Middle frontal gyrus (tissue), 1 donor: ENCODE data around the gene MON1A.
"Not testable (repeated sequence)": the region's sequence is repeated elsewhere in the genome, so short reads cannot be mapped to it uniquely, and the experiment has no call there.

Source experiments
- DNase-seq: peaks from one replicate; pipeline ENCODE4 v3.0.0-alpha.2; 2015; ENCODE audit warnings: low spot score; ENCODE audit errors: extremely low spot score

Gene MON1A, protein sequence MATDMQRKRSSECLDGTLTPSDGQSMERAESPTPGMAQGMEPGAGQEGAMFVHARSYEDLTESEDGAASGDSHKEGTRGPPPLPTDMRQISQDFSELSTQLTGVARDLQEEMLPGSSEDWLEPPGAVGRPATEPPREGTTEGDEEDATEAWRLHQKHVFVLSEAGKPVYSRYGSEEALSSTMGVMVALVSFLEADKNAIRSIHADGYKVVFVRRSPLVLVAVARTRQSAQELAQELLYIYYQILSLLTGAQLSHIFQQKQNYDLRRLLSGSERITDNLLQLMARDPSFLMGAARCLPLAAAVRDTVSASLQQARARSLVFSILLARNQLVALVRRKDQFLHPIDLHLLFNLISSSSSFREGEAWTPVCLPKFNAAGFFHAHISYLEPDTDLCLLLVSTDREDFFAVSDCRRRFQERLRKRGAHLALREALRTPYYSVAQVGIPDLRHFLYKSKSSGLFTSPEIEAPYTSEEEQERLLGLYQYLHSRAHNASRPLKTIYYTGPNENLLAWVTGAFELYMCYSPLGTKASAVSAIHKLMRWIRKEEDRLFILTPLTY

DNA sequence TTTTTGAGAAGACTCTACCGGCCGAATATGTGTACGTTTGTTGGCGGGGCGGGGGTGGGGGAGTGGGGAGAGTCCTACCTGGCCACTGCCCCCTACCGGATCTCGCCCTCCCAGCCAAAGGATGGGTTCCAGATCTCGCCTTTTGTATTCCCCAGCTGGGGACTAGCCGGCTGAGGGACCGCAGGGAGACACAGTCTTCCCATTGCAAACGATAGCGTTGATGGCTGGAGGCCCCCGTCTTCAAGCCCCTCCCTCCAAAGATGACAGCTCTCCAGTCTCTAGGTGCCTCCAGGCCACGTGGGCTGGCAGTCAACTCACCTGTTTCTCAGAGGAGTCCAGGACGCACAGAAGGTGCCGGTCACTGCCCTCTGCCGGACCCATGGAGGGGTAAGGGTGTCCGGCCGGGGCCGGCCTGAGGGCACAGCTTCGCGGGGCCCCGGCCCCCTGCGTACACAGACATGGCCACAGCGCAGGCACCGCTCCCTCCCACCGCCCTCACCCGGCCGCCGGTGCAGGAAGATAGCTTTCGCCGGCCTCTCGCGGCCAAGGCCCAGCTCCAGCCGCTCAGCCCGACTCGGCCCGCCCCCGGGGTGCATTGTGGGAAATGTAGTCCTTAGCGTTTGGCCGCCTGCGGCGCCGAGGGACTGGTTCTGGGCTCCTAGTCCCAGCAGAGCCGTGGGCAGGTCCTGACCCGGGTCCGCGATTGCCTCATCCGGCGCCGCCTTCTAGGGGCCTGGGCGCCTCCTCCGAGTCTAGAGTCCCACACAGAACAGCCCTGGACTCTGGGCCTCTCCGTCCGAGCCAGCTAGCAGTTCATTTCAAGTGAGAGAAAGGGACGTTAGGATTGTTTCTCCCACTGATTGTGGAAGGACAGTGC lies at the start of gene MON1A:
Gene MON1A (minus strand): TSS at position 521 of the 877 bp plus-strand sequence. CDS start 16,465 bp downstream, outside the sequence.
- peak; percentile 86 for DNase-seq

DNA sequence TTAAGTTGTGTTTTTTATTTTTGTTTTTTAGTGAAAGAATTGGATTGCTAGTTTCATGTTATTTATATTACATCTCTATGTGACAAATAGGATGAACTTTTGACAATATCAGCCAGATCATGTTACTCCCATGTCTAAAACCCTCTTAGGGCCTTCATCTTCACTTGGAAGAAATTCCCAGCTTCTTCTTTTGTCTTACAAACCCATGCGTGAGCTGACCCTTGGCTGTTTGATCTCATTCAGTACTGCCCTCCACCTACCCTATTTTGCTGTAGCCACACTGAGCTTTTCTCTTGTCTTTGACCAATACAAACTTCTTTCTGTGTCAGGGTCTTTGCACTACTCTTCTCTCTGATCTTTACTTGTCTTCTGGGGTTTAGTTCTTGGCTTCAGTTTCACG lies 47.3 kb upstream of the MON1A start:
- no peak for DNase-seq

DNA sequence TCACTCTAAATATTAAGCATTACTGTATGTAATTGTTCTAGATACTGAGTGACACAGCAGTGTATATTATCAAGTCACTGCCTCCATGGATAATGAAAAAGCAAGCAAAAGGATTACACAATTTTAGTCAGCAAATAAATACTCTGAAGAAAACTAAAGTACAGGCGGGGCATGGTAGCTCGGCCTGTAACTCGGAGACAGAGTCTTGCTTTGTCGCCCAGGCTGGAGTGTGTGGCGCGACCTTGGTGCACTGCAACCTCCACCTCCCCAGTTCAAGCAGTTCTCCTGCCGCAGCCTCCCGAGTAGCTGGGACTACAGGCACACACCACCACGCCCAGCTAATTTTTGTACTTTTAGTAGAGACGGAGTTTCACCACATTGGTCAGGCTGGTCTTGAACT lies 43.0 kb upstream of the MON1A start:
- DNase-seq, result no peak

DNA sequence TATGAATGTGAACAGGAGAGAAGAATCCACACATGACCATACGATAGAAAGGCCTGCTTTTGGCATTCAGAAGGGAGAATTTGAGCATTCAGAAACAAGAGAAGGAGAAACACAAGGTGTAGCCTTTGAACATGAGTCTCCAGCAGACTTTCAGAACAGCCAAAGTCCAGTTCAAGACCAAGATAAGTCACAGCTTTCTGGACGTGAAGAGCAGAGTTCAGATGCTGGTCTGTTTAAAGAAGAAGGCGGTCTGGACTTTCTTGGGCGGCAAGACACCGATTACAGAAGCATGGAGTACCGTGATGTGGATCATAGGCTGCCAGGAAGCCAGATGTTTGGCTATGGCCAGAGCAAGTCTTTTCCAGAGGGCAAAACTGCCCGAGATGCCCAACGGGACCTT lies 38.7 kb upstream of the MON1A start:
- no peak for DNase-seq

DNA sequence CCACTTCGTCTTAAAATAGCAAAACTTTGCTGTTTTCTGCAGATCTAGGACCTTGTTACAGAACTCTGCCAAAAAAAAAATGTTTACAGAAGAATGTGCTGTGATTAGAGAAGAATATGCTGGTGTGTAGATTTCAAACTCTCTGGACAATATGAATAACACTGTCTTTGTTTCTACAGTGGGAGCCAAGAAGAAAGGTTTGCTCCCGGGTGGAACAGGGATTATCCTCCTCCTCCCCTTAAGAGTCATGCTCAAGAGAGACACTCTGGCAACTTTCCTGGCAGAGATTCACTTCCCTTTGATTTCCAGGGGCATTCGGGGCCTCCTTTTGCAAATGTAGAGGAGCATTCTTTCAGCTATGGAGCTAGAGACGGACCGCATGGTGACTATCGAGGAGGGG lies 37.7 kb upstream of the MON1A start:
- DNase-seq, result no peak

DNA sequence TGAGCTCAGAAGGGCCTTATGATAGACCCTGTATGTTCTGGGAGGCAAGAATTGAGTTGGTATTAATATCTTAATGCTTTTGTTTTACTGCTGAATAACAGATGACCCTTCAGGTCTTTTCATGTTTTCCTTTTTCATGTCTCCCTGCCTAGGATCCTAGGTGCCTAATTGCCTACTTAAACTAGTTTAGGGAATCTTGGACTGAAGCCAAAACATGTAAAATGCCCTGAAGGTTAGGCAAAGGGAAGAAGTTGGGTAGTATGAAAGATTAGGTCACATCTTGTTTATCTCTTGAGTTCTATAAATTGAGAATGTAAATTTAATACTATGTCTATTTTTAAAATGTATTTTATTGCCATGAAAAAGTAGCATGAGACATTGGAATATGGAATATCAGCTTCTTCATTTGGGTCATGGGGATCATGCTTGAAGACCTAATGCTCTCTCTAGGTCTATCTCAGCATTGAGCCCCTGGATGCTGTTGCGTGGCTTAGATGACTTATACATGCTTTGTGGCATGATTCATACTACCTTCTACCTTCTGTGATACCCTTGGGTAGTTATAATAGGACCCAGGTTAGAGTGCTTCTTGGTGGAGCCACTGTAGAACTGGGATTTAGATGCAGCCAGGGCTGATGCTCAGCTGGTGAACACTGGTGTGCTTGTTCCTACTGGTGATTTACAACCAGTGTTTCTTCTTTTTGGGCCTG lies 36.8 kb upstream of the MON1A start:
- no peak for DNase-seq

DNA sequence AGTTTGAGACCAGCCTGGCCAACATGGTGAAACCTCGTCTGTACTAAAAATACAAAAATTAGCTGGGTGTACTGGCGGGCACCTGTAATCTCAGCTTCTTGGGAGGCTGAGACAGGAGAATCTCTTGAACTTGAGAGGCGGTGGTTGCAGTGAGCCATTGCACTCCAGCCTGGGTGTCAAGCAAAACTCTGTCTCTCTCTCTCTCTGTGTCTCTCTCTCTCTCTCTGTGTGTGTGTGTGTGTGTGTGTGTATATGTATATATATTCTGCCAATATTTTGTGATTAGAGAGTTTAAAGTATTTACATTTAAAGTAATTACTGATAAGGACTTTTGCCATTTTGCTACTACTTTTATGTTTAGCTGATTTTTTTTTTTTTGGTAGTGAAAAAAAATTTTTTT lies 26.0 kb upstream of the MON1A start:
- DNase-seq, result no peak

DNA sequence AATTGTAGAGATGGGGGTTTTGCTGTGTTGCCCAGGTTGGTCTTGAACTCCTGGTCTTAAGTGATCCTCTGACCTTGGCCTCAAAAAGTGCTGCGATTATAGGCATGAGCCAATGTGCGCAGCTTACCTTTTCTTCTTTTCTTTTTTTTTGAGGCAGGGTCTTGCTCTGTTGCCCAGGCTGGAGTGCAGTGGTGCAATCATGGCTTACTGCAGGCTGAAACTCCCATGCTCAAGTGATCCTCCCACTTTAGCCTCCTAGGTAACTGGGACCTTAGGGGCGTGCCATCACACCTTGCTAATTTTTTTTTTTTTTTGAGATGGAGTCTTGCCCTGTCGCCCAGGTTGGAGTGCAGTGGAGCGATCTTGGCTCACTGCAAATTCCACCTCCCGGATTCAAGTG lies 23.3 kb upstream of the MON1A start:
- no peak for DNase-seq

DNA sequence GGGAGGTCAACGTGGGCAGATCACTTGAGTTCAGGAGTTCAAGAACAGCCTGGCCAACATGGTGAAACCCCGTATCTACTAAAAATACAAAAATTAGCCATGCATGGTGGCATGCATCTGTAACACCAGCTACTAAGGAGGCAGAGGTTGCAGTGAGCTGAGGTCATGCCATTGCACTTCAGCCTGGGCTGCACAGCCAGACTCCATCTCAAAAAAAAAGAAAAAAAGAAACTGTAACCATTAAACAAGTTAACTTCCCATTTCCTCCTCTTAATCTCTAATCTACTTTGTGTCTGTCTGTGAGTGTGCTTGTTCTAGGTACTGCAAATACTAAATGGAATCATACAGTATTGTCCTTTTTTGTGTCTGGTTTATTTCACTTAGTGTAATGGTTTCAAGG lies 13.0 kb upstream of the MON1A start:
- no peak for DNase-seq

DNA sequence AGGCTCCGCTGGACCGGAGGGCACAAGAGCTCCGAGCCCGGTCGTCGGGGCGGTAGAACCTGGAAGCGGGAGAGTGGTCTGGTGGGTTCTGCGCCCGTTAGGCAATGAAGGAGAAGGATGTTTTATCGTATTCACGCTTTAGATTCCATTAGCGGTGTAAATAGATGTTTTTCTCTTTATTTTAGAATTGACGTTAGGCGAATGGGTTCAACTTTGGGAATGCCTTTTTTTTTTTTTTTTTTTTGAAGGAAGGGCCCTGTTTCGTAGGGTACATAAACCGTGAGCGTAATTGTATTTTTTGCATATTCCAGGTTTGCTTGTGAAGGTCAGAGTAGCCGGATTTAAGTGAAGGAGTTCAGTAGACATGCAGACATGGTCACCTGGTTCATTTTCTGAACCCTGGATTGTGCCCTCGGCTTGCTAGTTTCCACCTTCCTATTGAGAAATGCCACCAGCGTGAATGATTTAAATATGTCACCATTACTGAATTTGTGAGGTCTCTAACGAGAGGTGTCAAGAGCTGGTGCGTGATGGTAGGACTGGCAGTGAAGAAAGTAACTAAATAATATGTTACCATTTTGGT lies 11.1 kb upstream of the MON1A start:
- no peak for DNase-seq

DNA sequence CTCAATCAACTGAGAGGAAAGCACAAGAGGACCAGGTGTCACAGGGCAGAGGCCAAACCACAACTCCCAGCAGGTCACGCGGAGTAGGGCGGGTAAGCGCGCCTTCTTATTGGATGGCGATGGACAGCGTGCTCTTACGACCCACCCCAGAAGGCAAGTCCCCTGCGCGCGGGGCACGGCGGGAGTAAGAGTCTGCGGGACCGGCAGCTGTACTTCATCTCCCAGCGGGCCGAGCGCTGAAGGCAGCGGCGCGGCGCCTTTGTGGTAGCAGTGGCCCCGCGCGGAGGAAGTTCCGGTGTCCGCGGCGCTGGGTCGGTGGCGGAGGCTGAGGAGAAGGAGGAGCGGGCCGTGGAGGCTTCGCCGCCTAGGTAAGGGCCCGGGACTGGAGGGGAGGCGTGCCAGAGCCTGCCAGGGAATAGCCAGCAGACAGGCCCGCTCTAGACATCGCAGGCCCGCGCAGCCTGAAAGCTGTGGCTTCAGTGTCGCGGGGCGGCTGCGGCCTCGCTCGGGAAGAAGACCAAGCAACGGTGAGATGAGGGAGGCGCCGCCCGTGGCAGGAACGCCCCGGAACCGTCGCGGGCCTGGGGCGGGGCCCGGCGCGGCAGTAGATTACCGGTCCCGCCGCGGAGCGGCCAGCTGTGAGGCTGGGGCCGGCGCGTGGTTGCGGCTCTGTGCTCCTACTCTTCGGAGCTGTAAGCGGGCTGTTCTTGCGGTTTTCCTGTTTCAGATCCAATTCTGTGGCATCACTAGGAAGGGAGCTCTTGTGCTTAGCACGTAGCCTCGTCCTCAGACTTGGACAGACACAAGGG lies 10.5 kb upstream of the MON1A start, which contains the start of gene RBM6:
Gene RBM6 (plus strand): TSS at position 293 of the 809 bp plus-strand sequence. CDS start 22,492 bp downstream, outside the sequence.
- DNase-seq, result peak; percentile 98

DNA sequence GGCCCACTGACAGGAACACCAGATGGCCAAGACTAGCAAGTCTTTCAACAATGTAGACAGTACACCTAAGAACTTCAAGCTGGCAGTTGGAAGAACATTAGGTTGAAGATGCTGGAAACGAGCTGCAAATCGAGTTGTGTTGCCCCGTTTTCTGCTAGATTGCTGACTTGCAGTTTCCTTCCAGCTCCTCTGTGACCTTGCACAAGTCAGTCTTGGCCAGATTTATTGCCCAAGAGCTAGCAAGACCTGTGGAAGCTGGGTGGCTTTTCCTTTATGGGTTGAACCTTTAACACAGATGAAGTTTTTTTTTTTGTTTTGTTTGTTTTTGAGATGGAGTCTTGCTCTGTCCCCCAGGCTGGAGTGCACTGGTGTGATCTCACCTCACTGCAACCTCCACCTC lies 7.5 kb upstream of the MON1A start:
- no peak for DNase-seq

DNA sequence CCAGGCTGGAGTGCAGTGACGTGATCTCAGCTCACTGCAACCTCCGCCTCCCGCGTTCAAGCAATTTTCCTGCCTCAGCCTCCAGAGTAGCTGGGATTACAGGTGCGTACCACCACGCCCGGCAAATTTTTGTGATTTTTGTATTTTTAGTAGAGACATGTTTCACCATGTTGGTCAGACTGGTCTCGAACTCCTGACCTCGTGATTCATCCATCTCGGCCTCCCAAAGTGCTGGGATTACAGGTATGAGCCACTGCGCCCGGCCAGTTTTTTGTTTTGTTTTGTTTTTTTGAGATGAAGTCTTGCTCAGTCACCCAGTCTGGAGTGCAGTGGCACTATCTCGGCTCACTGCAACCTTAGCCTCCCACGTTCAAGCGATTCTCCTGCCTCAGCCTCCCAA lies 2.7 kb upstream of the MON1A start:
- not testable (repeated sequence) for DNase-seq

DNA sequence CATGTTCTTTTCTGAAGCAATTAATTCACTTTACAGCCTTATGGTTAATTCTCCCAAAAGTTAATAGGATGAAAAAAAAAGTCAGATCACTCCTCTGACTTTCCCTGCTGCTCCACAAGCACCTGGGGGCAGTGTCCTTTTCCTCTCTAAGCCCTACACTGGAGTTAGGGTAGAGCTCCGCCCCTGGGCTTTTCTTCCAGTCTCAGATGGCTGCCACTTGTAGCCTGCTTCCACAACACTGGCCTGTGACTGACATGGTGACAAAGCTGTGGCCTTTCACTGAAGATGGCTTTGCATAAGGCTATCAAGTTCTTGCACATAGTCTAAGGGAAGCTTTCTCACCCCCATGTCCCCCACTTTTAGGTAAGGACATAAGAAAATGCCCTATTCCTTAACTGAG lies 1.3 kb upstream of the MON1A start:
- no peak for DNase-seq

DNA sequence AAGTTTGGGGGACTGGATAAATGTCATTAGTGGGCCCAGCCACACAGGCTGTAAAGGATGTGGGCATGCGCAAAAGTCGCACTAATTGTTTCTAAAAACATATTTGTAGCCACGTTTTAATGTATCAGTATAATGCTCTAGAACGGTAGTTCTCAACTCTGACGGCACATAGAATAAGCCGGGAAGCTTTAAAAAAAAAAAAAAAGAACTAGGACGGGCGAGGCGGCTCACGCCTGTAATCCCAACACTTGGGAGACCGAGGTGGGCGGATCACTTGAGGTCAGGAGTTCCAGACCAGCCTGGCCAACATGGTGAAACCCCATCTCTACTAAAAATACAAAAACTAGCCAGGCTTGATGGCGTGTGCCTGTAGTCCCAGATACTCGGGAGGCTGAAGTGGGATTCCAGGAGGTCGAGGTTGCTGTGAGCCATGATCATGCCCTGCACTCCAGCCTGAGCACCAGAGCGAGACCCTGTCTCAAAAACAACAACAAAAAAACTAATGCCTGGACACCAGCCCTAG lies 618 bp upstream of the MON1A start:
- no peak for DNase-seq

DNA sequence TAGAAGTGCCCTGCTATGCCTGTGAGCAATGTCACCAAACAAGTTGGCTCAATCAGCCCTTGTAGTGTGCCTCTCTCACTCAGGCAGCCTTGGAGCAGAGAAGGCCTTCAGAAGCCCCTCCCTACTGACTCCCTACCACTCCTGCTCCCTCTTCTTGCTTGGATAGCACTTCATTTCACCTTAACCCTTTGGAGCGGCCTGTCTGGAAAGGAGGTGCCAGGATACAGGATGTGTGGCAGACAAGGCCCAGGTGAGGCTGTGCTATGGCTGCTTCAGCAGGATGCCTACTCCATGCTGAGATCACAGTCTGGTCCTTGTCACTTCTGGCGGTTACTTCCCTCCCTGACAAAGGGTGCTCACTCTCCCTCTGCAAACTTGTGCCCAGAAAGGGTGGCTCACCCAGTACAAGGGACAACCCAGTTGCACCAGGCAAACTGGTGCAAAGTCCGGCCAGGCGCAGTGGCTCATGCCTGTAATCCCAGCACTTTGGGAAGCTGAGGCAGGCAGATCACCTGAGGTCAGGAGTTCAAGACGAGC lies 1.1 kb downstream of the MON1A start:
- DNase-seq, result no peak

DNA sequence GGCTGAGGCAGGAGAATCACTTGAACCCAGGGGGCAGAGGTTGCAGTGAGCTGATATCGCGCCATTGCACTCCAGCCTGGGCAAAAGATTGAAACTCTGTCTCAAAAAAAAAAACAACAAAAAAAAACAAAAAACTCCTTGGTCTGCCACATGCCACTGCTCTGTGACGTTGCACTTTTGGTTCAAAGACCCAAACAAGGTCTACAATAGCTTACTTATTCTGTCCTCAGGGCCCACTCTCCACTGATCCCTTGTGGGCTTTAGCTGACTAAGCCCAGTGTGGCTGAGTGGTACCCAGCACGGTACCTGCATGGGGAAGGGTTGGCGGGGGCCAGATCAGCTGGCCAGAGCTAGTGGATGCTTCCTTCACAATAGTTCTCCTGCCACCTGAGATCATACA lies 1.8 kb downstream of the MON1A start:
- DNase-seq, result no peak

DNA sequence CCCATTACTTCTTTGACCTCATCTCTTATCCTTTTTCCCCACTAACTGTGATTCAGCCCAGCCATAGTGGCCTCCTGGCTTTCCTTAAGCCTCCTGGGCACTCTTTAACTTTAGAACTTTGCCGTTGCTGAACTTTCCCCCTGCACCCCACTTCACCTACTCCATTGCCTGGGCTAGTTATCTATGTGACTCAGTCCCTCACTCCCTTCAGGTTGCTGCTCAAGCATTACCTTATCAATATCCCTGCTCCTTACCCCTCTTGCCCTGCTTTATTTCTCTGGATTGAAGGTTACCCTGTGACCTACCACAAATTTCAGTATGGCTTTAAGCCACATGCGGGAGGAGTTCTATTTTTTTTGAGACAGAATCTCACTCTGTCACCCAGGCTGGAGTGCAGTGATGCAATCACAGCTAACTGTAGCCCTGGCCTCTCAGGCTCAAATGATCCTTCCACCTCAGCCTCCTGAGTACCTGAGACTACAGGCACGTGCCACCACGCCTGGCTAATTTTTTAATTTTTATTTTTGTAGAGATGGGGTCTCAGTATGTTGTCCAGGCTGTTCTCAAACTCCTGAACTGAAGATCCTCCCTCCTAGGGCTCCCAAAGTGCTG lies 3.4 kb downstream of the MON1A start:
- DNase-seq, result no peak

DNA sequence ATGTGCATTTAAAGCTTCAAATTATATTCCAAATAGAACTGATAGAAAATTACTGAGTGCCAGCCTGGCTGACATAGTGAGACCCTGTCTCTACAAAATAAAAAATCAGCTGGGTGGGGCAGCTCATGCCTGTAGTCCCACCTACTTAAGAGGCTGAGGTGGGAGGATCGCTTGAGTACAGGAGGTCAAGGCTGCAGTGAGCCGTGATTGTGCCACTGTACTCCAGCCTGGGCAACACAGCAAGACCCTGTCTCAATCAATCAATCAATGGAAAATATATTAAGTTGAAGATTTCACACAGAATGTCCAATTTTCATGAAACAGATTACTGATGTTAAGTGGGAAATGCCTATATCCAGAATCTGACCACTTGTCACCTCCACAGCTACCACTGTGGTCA lies 4.1 kb downstream of the MON1A start:
- DNase-seq, result no peak
